HG02970 (cell line): ENCODE results near the gene XYLT1.

Experiments used
- ATAC-seq: cut with Tn5 transposase; IDR thresholded peaks from one replicate; pipeline ENCODE4 v1.9.1; 2021; ENCODE audit warnings: mild to moderate bottlenecking, moderate library complexity, moderate number of reproducible peaks; ENCODE audit not compliant: unreplicated experiment, low FRiP score

Gene XYLT1

GRCh38 chr16:17176199-17176598 lies 294.6 kb downstream of the XYLT1 start:
- ATAC-seq, result no peak

GRCh38 chr16:17173281-17173680 lies 297.5 kb downstream of the XYLT1 start:
- no peak for ATAC-seq

- ATAC-seq, result no peak
These were observed 299.3 kb downstream of the XYLT1 start for GRCh38 chr16:17171250-17172143.

- no peak for ATAC-seq
These were observed 300.3 kb downstream of the XYLT1 start for GRCh38 chr16:17170435-17170834.

GRCh38 chr16:17168181-17168580 lies 302.6 kb downstream of the XYLT1 start:
- no peak for ATAC-seq

- ATAC-seq, result no peak
These were observed 304.7 kb downstream of the XYLT1 start for GRCh38 chr16:17166095-17166494.

GRCh38 chr16:17162560-17162959 lies 308.2 kb downstream of the XYLT1 start:
- ATAC-seq, result no peak

- ATAC-seq, result no peak
These were observed 309.8 kb downstream of the XYLT1 start for GRCh38 chr16:17160920-17161431.

GRCh38 chr16:17160285-17160853 lies 310.4 kb downstream of the XYLT1 start:
- ATAC-seq, result no peak

GRCh38 chr16:17159617-17160016 lies 311.1 kb downstream of the XYLT1 start:
- ATAC-seq, result no peak

GRCh38 chr16:17155936-17156335 lies 314.8 kb downstream of the XYLT1 start:
- ATAC-seq, result no peak

- ATAC-seq, result no peak
These were observed 315.3 kb downstream of the XYLT1 start for GRCh38 chr16:17155485-17155884.

GRCh38 chr16:17154981-17155380 lies 315.8 kb downstream of the XYLT1 start:
- ATAC-seq, result no peak

GRCh38 chr16:17152311-17152710 lies 318.4 kb downstream of the XYLT1 start:
- no peak for ATAC-seq

GRCh38 chr16:17151335-17151734 lies 319.4 kb downstream of the XYLT1 start:
- ATAC-seq, result no peak

- no peak for ATAC-seq
These were observed 320.8 kb downstream of the XYLT1 start for GRCh38 chr16:17149904-17150483.

- no peak for ATAC-seq
These were observed 322.8 kb downstream of the XYLT1 start for GRCh38 chr16:17147942-17148341.

- no peak for ATAC-seq
These were observed 325.7 kb downstream of the XYLT1 start for GRCh38 chr16:17145029-17145428.

GRCh38 chr16:17144431-17144830 lies 326.3 kb downstream of the XYLT1 start:
- no peak for ATAC-seq

GRCh38 chr16:17143546-17144419 lies 327.0 kb downstream of the XYLT1 start:
- no peak for ATAC-seq
